ENCODE measurements around the gene EFTUD2.

The EFTUD2 gene

GRCh38 chr17:44846206-44846605 lies 53.0 kb downstream of the EFTUD2 start:
- TF ChIP-seq USF1 (IDR thresholded peaks at IDR 0.05) (no peak), EGR1 (IDR thresholded peaks at IDR 0.05) (no peak), ZBTB7A (IDR thresholded peaks at IDR 0.05; ENCODE audit: low read depth) (no peak), CREB1 (IDR thresholded peaks at IDR 0.05; ENCODE audit: low read depth) (no peak), CEBPB (IDR thresholded peaks at IDR 0.05) (no peak), RAD21 (IDR thresholded peaks at IDR 0.05; ENCODE audit: low read depth) (no peak), FOXM1 (IDR thresholded peaks at IDR 0.05; ENCODE audit: borderline replicate concordance, low read depth) (no peak), TCF12 (IDR thresholded peaks at IDR 0.05; ENCODE audit: low read depth) (no peak), YY1 (IDR thresholded peaks at IDR 0.05; ENCODE audit: low read depth) (no peak)

GRCh38 chr17:44844390-44844830 lies 54.8 kb downstream of the EFTUD2 start:
- no peak for TF ChIP-seq TAF1 (IDR thresholded peaks at IDR 0.05; ENCODE audit: low read depth)
- TF ChIP-seq YY1 (IDR thresholded peaks at IDR 0.05; ENCODE audit: low read depth): no peak
- TF ChIP-seq RAD21 (IDR thresholded peaks at IDR 0.05; ENCODE audit: low read depth): no peak
- TF ChIP-seq ZBTB7A (IDR thresholded peaks at IDR 0.05; ENCODE audit: low read depth): no peak
- TF ChIP-seq REST (IDR thresholded peaks at IDR 0.05; ENCODE audit: low read depth): no peak
- no peak for TF ChIP-seq MAX (IDR thresholded peaks at IDR 0.05)
- TF ChIP-seq CREB1 (IDR thresholded peaks at IDR 0.05; ENCODE audit: low read depth): no peak
- TF ChIP-seq NFIC (IDR thresholded peaks at IDR 0.05): no peak
- TF ChIP-seq EGR1 (IDR thresholded peaks at IDR 0.05): no peak
- TF ChIP-seq EP300 (IDR thresholded peaks at IDR 0.05; ENCODE audit: borderline replicate concordance): no peak
- TF ChIP-seq CEBPB (IDR thresholded peaks at IDR 0.05): no peak
- TF ChIP-seq USF1 (IDR thresholded peaks at IDR 0.05): no peak
- TF ChIP-seq TCF12 (IDR thresholded peaks at IDR 0.05; ENCODE audit: low read depth): no peak
- no peak for TF ChIP-seq TEAD4 (IDR thresholded peaks at IDR 0.05)
- TF ChIP-seq FOXM1 (IDR thresholded peaks at IDR 0.05; ENCODE audit: borderline replicate concordance, low read depth): no peak

GRCh38 chr17:44842748-44843147 lies 56.5 kb downstream of the EFTUD2 start:
- TF ChIP-seq CEBPB (IDR thresholded peaks at IDR 0.05) (no peak), EGR1 (IDR thresholded peaks at IDR 0.05) (no peak), MAX (IDR thresholded peaks at IDR 0.05) (no peak), FOXM1 (IDR thresholded peaks at IDR 0.05; ENCODE audit: borderline replicate concordance, low read depth) (no peak), YY1 (IDR thresholded peaks at IDR 0.05; ENCODE audit: low read depth) (no peak), ZBTB7A (IDR thresholded peaks at IDR 0.05; ENCODE audit: low read depth) (no peak), USF1 (IDR thresholded peaks at IDR 0.05) (no peak), TCF12 (IDR thresholded peaks at IDR 0.05; ENCODE audit: low read depth) (no peak), NFIC (IDR thresholded peaks at IDR 0.05) (no peak), REST (IDR thresholded peaks at IDR 0.05; ENCODE audit: low read depth) (no peak), TEAD4 (IDR thresholded peaks at IDR 0.05) (no peak), TAF1 (IDR thresholded peaks at IDR 0.05; ENCODE audit: low read depth) (no peak), RAD21 (IDR thresholded peaks at IDR 0.05; ENCODE audit: low read depth) (no peak), EP300 (IDR thresholded peaks at IDR 0.05; ENCODE audit: borderline replicate concordance) (no peak), CREB1 (IDR thresholded peaks at IDR 0.05; ENCODE audit: low read depth) (no peak)

- TF ChIP-seq EGR1 (IDR thresholded peaks at IDR 0.05) (no peak), FOXM1 (IDR thresholded peaks at IDR 0.05; ENCODE audit: borderline replicate concordance, low read depth) (no peak), USF1 (IDR thresholded peaks at IDR 0.05) (no peak), ZBTB7A (IDR thresholded peaks at IDR 0.05; ENCODE audit: low read depth) (no peak), CEBPB (IDR thresholded peaks at IDR 0.05) (no peak), TEAD4 (IDR thresholded peaks at IDR 0.05) (no peak), TCF12 (IDR thresholded peaks at IDR 0.05; ENCODE audit: low read depth) (no peak), RAD21 (IDR thresholded peaks at IDR 0.05; ENCODE audit: low read depth) (no peak), TAF1 (IDR thresholded peaks at IDR 0.05; ENCODE audit: low read depth) (no peak), NFIC (IDR thresholded peaks at IDR 0.05) (no peak), MAX (IDR thresholded peaks at IDR 0.05) (no peak), CREB1 (IDR thresholded peaks at IDR 0.05; ENCODE audit: low read depth) (no peak)
Observed at GRCh38 chr17:44840936-44841335, 58.3 kb downstream of the EFTUD2 start.

All from Ishikawa (cell line).